Muscle layer of duodenum (tissue), 2 donors: ENCODE results near the gene TMEM80.

Source experiments
- H3K27ac ChIP-seq: one replicate; pipeline ENCODE4 v1.7.0; 2013; ENCODE audit warnings: mild to moderate bottlenecking, low read length
- H3K27me3 ChIP-seq: one replicate; pipeline ENCODE4 v1.7.0; 2013; ENCODE audit warnings: low read depth, mild to moderate bottlenecking, control low read depth, low read length
- H3K36me3 ChIP-seq, 2 donors: one replicate each; pipeline ENCODE4 v1.7.0; 2013; ENCODE audit warnings: low read length in 2 of 2, control low read depth in 1 of 2, mild to moderate bottlenecking in 1 of 2; ENCODE audit not compliant: insufficient read depth in 2 of 2, control insufficient read depth in 1 of 2
- H3K4me1 ChIP-seq, 2 donors: one replicate each; pipeline ENCODE4 v1.7.0; 2013; ENCODE audit warnings: low read length in 2 of 2, mild to moderate bottlenecking in 2 of 2, control low read depth in 1 of 2, moderate library complexity in 1 of 2; ENCODE audit not compliant: insufficient read depth in 2 of 2, control insufficient read depth in 1 of 2
- H3K4me3 ChIP-seq, 2 donors: one replicate each; pipeline ENCODE4 v1.7.0; 2013; ENCODE audit warnings: low read length in 2 of 2, low read depth in 1 of 2, mild to moderate bottlenecking in 1 of 2
- H3K9me3 ChIP-seq, 2 donors: one replicate each; pipeline ENCODE4 v1.7.0; 2013; ENCODE audit warnings: low read length in 2 of 2, control low read depth in 1 of 2, mild to moderate bottlenecking in 1 of 2; ENCODE audit not compliant: control insufficient read depth in 1 of 2
- donor health status: healthy.

TMEM80 gene

DNA sequence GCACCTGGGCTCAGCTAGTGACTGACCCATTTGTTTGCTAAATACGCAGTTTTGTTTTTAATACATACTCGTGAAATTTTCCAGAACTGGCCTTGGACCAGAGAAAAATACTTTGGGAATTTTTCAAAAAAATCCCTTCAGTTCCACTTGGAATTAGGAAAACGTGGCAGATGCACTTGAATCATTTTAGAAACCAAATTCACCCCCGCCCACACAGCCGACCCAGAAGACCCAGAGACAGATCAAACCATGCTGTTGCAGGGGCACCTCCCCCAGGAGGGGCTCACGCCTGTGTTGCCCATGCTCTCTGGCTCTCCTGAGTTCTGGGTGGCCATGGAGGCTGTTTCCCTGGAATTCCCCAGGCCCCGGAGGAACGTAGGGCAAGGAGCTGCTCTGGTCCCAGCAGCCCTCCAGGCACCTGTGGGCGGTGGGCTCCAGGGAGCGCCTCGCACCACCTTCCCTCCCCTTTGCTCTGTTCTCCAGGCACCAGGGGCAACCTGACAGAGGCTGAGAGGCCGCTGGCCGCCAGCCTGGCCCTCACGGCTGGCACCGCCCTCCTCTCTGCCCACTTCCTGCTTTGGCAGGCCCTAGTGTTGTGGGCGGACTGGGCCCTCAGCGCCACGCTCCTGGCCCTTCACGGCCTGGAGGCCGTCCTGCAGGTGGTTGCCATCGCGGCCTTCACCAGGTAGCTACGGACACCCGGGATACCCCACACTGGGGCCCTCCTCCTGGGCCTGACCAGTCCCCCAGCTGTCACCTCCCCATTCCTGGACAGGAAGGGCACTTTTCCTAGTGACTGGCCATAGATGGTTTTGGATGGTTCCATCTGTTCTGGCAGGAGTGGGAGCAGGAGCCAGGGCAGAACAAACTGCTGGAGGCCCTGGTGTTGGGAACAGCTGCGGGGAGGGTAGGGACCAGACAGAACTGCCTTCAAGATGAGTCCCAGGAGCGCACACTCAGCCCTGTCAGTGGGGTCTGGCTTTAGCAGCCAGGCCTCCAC is 7.1 kb downstream of the TMEM80 start:
- Histone ChIP-seq H3K4me3 (no peak overlapping the region), H3K36me3 (peaks cover 0 to 15% of the 10 kb centered on the region in 2 donors), H3K9me3 (no peaks in the 10 kb centered on the region), H3K27me3 (peaks cover 5% of the 10 kb centered on the region), H3K27ac (no peak overlapping the region), H3K4me1 (peaks cover 0 to 34% of the 10 kb centered on the region in 2 donors)

DNA sequence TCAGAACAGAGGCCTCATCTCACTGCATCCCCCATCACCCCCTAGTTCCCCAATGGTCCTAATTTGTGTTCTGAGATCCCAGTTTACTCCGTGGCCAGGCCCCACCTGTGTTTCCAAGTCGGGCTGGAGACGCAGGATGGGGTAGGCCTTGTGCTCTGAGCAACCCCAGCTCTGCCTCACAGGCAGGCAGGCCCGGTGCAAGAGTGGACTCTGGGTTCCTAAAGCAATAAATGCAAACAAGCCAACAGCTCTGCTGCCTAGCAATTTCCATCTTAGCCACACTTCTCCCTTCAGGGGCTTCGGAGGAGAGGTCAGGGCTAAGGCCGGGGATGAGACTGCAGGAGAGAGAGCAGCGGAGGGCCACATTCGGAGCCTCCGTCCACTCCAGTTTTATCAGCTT is 7.9 kb downstream of the TMEM80 start:
- Histone ChIP-seq H3K4me3 (no peak overlapping the region), H3K36me3 (peaks cover 0 to 15% of the 10 kb centered on the region in 2 donors), H3K27ac (no peak overlapping the region), H3K27me3 (peaks cover 5% of the 10 kb centered on the region), H3K9me3 (no peaks in the 10 kb centered on the region), H3K4me1 (peaks cover 0 to 26% of the 10 kb centered on the region in 2 donors)

DNA sequence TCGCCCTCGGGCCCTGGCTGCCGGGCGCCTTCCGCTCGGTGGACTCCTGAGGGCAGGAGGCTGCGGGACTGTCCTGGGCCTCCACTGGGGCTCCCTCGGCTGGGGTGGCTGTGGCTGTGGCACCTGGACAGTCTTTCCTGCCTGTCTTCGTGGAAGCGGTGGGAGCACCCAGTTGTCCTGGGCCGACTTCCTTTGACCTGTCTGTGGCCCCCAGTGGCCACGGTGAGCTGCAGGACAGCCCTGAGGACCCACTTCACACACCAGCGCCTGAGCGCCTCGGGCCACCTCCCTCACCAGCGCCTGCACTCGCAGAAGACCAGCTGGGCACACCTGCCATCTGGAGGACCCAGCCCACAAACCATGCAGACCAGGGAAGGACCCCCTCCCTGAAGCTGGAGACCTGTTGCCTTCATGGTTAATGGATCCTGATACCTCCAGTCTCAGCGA is 8.6 kb downstream of the TMEM80 start:
- H3K4me3 ChIP-seq = no peak overlapping the region
- peaks cover 0 to 21% of the 10 kb centered on the region in 2 donors for H3K4me1 ChIP-seq
- no peak overlapping the region for H3K27ac ChIP-seq
- H3K9me3 ChIP-seq = no peaks in the 10 kb centered on the region
- peaks cover 5% of the 10 kb centered on the region for H3K27me3 ChIP-seq
- H3K36me3 ChIP-seq = peaks cover 0 to 15% of the 10 kb centered on the region in 2 donors

DNA sequence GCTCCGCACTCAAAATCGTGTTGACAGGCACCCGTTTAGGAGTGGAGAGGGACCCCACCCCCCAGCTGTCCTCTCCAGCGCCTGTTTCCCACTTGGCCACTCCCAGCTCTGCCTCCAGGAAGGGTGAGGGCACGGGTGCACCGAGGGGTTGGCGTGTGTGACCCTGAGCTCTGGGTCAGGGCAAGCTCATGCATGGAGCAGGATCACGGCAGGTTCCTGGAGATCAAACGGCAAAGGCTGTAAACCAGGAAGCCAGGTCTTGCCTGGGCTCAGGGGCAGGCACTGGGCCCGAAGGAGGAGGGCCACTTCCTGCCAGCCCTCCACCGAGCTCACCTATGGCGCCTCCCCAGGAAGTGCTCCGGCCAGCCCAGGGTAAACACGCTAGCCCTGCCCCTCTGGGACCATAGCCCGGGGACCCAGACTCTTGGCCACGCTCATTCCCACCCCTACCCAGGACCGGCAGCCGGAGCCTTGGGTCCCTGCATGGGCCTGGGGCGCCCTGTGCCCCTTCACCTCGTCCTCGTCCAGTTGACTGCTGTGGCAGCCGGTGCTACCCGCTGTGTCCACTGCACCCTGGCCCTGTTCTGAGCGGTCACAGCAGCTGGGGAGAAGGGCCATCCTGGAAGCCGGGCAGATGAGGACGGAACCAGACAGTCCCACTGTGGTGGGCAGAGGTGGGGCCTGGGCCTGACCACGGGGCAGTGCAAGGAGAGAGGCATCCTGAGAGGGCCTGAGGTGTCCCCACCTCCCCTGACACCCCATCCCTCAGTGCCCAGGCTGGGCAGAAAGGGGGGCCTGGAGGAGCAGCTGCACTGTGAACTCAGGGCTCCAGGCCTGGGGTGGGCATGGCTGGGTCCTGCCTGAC is 9.4 kb downstream of the TMEM80 start:
- Histone ChIP-seq H3K27ac (no peak overlapping the region), H3K9me3 (no peaks in the 10 kb centered on the region), H3K27me3 (peaks cover 5% of the 10 kb centered on the region), H3K36me3 (peaks cover 0 to 15% of the 10 kb centered on the region in 2 donors), H3K4me3 (peak overlapping the region in 1 of 2 donors; percentile 67), H3K4me1 (peaks cover 0 to 21% of the 10 kb centered on the region in 2 donors)

DNA sequence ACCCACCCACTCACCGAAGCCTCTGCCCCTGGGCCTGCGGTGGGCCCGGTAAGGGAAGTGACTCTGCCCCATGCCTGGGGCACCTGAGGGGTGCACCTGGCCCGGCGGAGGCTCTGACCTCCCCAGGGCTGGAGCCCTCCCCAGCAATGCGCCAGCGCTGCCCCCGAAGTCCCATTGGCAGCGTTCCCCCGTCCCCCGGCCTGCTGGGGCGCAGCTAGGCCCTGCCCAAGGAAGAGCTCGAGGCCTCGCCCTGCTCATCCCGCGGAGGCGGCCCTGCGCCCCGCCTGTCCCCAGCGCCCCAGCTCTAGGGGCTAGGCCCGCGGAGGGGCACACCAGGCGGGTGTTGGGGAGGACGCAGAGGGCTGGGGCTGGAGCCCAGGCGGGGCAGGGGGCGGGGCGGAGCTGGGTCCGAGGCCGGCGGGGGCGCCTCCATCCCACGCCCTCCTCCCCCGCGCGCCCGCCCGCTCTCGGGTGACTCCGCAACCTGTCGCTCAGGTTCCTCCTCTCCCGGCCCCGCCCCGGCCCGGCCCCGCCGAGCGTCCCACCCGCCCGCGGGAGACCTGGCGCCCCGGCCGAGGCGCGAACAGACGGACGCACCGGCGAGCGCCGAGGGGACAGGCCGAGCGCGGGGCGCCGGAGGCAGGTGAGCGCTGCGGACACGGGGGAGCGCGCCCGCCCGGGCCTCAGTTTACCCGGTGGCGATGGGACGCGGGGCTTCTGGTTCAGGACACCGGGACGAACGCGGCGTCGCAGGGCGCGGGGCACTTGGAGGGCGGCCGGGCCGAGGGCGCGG is 10.2 kb downstream of the TMEM80 start, which contains the start of gene EPS8L2:
Gene EPS8L2 (plus strand): TSS at position 586 of the 793 bp plus-strand sequence. CDS start 3,177 bp downstream, outside the sequence.
- Histone ChIP-seq H3K36me3 (peaks cover 0 to 10% of the 10 kb centered on the region in 2 donors), H3K4me1 (peaks cover 0 to 21% of the 10 kb centered on the region in 2 donors), H3K9me3 (no peaks in the 10 kb centered on the region), H3K4me3 (peak within 1 kb of the TSS; percentile 59 to 67), H3K27me3 (peaks cover 5% of the 10 kb centered on the region), H3K27ac (peak within 1 kb of the TSS; percentile 72)

DNA sequence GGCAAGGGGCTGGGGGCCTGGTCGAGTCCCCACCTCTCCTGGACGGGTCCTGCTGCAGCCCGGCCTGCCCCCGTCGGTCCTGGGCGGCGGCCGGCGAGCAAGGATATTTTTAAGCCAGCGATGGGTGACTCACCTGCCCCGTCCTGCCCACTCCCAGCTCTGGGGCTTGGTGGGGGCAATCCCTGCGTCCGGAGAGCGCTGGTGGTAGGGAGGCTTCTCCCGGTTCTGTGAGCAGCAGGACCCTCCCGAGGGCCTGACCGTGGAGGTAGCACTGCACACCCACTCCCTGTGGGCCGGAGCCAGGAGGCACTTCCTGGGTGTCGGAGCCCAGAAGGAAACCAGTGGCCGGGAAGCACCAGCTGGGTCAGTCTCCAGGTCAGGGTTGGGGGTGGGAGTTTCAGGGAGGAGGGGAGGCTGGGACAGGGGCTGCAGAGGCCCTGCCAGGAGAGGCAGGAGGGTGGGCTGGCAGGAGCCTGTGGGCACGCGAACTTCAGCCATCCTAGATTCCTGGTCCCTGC is 10.9 kb downstream of the TMEM80 start:
- Histone ChIP-seq H3K4me1 (peaks cover 0 to 21% of the 10 kb centered on the region in 2 donors), H3K4me3 (peak overlapping the region; percentile 59 to 67), H3K27me3 (peaks cover 5% of the 10 kb centered on the region), H3K9me3 (no peaks in the 10 kb centered on the region), H3K36me3 (peaks cover 0 to 7% of the 10 kb centered on the region in 2 donors), H3K27ac (peak overlapping the region; percentile 72)

DNA sequence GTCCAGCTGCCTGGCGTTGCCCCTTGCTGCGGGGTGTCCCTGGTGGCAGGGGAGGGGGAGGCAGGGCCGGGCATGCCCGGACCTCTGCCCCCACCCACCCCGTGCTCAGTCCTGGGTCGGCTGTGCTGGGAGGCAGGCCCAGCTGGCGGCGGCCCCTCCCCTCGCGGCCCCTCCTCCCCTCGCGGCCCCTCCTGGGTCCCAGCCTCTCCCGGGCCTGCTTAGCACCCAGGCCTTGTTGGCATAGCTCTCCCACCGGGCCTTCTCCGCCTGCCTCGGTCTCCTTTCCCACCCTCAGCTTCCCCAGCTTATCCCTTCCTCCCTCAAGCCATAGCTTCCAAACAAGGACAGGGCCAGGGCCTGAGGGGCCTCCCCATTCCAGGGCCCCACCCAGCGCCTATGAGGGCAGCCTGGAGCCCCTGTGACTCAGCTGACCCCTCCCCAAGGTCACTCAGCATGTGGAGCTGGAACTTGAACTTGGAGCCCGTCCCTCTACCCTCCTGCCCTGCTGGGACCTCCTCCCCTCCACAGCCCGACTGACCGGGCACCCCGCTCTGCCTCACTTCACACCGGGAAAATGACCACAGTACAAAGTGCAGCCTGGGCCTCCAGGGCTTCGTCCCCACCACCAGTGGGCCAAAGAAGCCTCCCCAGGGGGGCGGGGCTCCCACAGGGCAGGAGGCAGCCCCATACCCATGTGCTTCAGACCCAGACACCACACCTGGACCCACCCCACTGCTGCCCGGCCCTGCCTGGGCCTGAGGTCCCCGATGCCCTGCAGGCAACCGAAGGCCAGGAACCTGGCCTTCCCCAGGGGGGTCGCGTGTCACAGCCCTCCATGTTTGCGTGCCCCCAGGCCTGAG is 11.6 kb downstream of the TMEM80 start:
- Histone ChIP-seq H3K4me1 (peaks cover 0 to 21% of the 10 kb centered on the region in 2 donors), H3K27me3 (peaks cover 5% of the 10 kb centered on the region), H3K36me3 (peaks cover 0 to under 1% of the 10 kb centered on the region in 2 donors), H3K4me3 (peak overlapping the region; percentile 59 to 67), H3K9me3 (no peaks in the 10 kb centered on the region), H3K27ac (peak overlapping the region; percentile 72)

DNA sequence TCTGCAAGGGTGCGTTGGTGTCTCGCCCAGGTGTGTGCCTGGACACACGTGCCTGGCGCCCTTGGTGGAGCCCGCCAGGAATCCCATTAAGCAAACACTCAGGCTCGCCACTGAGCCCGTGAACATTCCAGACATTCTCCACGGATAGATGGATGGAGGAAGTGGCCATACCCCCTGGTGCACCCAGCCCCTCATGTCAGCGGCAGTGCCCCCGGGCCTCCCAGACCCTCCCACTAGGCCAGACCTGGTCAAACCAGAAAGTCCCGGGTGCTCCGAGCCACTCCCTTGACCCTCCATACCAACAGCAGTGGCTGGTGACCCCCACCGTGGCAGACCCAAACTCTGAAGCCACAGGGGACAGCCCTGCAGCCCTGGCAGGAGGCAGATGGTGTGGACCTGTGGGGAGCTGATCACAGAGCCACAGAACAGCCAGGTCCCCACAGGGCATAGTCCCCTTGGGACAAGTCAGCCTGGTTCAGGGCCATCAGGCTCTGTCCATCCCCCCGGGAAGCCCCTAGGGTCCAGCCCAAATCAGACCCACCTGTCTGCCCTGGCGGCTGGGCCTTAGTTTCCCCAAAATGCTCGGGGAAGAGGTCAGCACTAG is 12.3 kb downstream of the TMEM80 start:
- no peak overlapping the region for H3K4me3 ChIP-seq
- H3K36me3 ChIP-seq = no peaks in the 10 kb centered on the region
- no peaks in the 10 kb centered on the region for H3K9me3 ChIP-seq
- H3K27me3 ChIP-seq = peaks cover 5% of the 10 kb centered on the region
- no peak overlapping the region for H3K27ac ChIP-seq
- H3K4me1 ChIP-seq = peaks cover 0 to 21% of the 10 kb centered on the region in 2 donors

DNA sequence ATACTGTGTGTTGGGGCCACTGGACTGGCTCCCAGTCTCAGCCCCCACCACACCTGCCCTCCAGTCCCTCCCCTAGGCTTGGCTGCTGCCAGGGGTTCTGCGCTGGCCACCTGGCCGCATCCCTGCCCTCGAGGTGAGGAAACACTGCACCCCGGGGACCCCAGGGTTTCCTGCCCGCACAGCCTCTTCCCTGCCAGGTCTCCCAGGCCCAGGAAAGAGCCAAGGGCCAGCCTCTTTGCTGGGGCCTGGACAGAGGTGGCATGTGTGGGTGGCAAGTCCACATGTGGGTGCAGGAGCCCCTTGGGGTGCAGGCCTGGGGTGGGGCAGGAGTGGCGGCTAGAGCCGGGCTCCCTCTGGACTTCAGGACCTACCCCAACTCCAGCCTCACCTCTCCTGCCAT is 12.9 kb downstream of the TMEM80 start:
- no peaks in the 10 kb centered on the region for H3K36me3 ChIP-seq
- H3K9me3 ChIP-seq = no peaks in the 10 kb centered on the region
- H3K27ac ChIP-seq = no peak overlapping the region
- no peak overlapping the region for H3K4me3 ChIP-seq
- peaks cover 5% of the 10 kb centered on the region for H3K27me3 ChIP-seq
- H3K4me1 ChIP-seq = peaks cover 0 to 21% of the 10 kb centered on the region in 2 donors
